ENCODE data around the gene USP25.

DNA sequence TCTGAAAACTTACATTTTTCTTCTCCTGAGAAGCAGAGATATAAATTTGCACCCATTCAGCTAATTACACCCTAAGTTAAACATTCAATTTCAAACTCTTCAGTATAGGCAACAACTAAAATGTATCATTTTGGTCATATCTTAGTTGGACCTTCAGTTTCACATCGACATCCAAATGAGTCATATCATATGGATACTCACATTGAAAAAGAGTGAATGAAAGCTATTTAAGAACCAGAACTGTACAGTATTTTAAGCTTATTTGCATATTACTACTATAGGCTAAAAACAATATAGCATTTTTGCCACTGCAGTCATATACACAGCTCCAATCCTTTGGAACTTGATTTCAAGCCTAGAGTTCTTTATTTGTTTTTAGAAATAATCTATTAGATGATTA, 33.6 kb downstream of the USP25 start:
- TF ChIP-seq, protein P1, sequence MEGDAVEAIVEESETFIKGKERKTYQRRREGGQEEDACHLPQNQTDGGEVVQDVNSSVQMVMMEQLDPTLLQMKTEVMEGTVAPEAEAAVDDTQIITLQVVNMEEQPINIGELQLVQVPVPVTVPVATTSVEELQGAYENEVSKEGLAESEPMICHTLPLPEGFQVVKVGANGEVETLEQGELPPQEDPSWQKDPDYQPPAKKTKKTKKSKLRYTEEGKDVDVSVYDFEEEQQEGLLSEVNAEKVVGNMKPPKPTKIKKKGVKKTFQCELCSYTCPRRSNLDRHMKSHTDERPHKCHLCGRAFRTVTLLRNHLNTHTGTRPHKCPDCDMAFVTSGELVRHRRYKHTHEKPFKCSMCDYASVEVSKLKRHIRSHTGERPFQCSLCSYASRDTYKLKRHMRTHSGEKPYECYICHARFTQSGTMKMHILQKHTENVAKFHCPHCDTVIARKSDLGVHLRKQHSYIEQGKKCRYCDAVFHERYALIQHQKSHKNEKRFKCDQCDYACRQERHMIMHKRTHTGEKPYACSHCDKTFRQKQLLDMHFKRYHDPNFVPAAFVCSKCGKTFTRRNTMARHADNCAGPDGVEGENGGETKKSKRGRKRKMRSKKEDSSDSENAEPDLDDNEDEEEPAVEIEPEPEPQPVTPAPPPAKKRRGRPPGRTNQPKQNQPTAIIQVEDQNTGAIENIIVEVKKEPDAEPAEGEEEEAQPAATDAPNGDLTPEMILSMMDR (IDR thresholded peaks at IDR 0.05): no peak
- TF ChIP-seq POLR2AphosphoS5 (IDR thresholded peaks at IDR 0.05; ENCODE audit: low read depth, low read length) (no peak), TCF7L2 (IDR thresholded peaks at IDR 0.05; ENCODE audit: low read depth, low read length) (no peak), SIN3A (IDR thresholded peaks at IDR 0.05; ENCODE audit: borderline replicate concordance, insufficient read depth, low read depth, low read length) (no peak)
- TF ChIP-seq, protein P2, sequence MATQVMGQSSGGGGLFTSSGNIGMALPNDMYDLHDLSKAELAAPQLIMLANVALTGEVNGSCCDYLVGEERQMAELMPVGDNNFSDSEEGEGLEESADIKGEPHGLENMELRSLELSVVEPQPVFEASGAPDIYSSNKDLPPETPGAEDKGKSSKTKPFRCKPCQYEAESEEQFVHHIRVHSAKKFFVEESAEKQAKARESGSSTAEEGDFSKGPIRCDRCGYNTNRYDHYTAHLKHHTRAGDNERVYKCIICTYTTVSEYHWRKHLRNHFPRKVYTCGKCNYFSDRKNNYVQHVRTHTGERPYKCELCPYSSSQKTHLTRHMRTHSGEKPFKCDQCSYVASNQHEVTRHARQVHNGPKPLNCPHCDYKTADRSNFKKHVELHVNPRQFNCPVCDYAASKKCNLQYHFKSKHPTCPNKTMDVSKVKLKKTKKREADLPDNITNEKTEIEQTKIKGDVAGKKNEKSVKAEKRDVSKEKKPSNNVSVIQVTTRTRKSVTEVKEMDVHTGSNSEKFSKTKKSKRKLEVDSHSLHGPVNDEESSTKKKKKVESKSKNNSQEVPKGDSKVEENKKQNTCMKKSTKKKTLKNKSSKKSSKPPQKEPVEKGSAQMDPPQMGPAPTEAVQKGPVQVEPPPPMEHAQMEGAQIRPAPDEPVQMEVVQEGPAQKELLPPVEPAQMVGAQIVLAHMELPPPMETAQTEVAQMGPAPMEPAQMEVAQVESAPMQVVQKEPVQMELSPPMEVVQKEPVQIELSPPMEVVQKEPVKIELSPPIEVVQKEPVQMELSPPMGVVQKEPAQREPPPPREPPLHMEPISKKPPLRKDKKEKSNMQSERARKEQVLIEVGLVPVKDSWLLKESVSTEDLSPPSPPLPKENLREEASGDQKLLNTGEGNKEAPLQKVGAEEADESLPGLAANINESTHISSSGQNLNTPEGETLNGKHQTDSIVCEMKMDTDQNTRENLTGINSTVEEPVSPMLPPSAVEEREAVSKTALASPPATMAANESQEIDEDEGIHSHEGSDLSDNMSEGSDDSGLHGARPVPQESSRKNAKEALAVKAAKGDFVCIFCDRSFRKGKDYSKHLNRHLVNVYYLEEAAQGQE (IDR thresholded peaks at IDR 0.05; ENCODE audit: insufficient read depth in 1 of 2, low read depth in 2 of 2, low read length in 1 of 2): no peak

All from Panc1 (cell line).